Measurements from ENCODE around the gene RAB21.

Gene RAB21

GRCh38 chr12:71786829-71787228 lies 32.2 kb downstream of the RAB21 start:
- TF ChIP-seq EP300 (IDR thresholded peaks at IDR 0.05; ENCODE audit: borderline replicate concordance) (no peak), RAD21 (IDR thresholded peaks at IDR 0.05; ENCODE audit: low read depth) (no peak), NFIC (IDR thresholded peaks at IDR 0.05) (no peak), CEBPB (IDR thresholded peaks at IDR 0.05) (no peak), TAF1 (IDR thresholded peaks at IDR 0.05; ENCODE audit: low read depth) (no peak), USF1 (IDR thresholded peaks at IDR 0.05) (no peak), CREB1 (IDR thresholded peaks at IDR 0.05; ENCODE audit: low read depth) (no peak), TEAD4 (IDR thresholded peaks at IDR 0.05) (no peak)

- no peak for TF ChIP-seq CEBPB (IDR thresholded peaks at IDR 0.05)
Observed at GRCh38 chr12:71787580-71787979, 32.9 kb downstream of the RAB21 start.

- TF ChIP-seq RAD21 (IDR thresholded peaks at IDR 0.05; ENCODE audit: low read depth), result no peak
- no peak for TF ChIP-seq EGR1 (IDR thresholded peaks at IDR 0.05)
- no peak for TF ChIP-seq EP300 (IDR thresholded peaks at IDR 0.05; ENCODE audit: borderline replicate concordance)
- no peak for TF ChIP-seq TEAD4 (IDR thresholded peaks at IDR 0.05)
- no peak for TF ChIP-seq FOXM1 (IDR thresholded peaks at IDR 0.05; ENCODE audit: borderline replicate concordance, low read depth)
- no peak for TF ChIP-seq REST (IDR thresholded peaks at IDR 0.05; ENCODE audit: low read depth)
- TF ChIP-seq NFIC (IDR thresholded peaks at IDR 0.05), result no peak
- no peak for TF ChIP-seq TCF12 (IDR thresholded peaks at IDR 0.05; ENCODE audit: low read depth)
Observed at GRCh38 chr12:71790331-71790730, 35.7 kb downstream of the RAB21 start.

- TF ChIP-seq NFIC (IDR thresholded peaks at IDR 0.05) (no peak), USF1 (IDR thresholded peaks at IDR 0.05) (no peak), FOXM1 (IDR thresholded peaks at IDR 0.05; ENCODE audit: borderline replicate concordance, low read depth) (no peak), ZBTB7A (IDR thresholded peaks at IDR 0.05; ENCODE audit: low read depth) (no peak), MAX (IDR thresholded peaks at IDR 0.05) (no peak), CREB1 (IDR thresholded peaks at IDR 0.05; ENCODE audit: low read depth) (no peak), RAD21 (IDR thresholded peaks at IDR 0.05; ENCODE audit: low read depth) (no peak), YY1 (IDR thresholded peaks at IDR 0.05; ENCODE audit: low read depth) (no peak), TEAD4 (IDR thresholded peaks at IDR 0.05) (no peak), TAF1 (IDR thresholded peaks at IDR 0.05; ENCODE audit: low read depth) (no peak), CEBPB (IDR thresholded peaks at IDR 0.05) (no peak)
Observed at GRCh38 chr12:71791473-71792150, 36.9 kb downstream of the RAB21 start.

GRCh38 chr12:71792599-71792998 lies 37.9 kb downstream of the RAB21 start:
- TF ChIP-seq MAX (IDR thresholded peaks at IDR 0.05), result no peak
- no peak for TF ChIP-seq USF1 (IDR thresholded peaks at IDR 0.05)
- no peak for TF ChIP-seq REST (IDR thresholded peaks at IDR 0.05; ENCODE audit: low read depth)
- no peak for TF ChIP-seq FOXM1 (IDR thresholded peaks at IDR 0.05; ENCODE audit: borderline replicate concordance, low read depth)
- no peak for TF ChIP-seq TAF1 (IDR thresholded peaks at IDR 0.05; ENCODE audit: low read depth)
- no peak for TF ChIP-seq YY1 (IDR thresholded peaks at IDR 0.05; ENCODE audit: low read depth)

GRCh38 chr12:71795901-71796300 lies 41.2 kb downstream of the RAB21 start:
- TF ChIP-seq YY1 (IDR thresholded peaks at IDR 0.05; ENCODE audit: low read depth), result no peak
- TF ChIP-seq NFIC (IDR thresholded peaks at IDR 0.05), result no peak
- no peak for TF ChIP-seq FOXM1 (IDR thresholded peaks at IDR 0.05; ENCODE audit: borderline replicate concordance, low read depth)
- TF ChIP-seq CEBPB (IDR thresholded peaks at IDR 0.05), result no peak
- TF ChIP-seq RAD21 (IDR thresholded peaks at IDR 0.05; ENCODE audit: low read depth), result no peak
- TF ChIP-seq TCF12 (IDR thresholded peaks at IDR 0.05; ENCODE audit: low read depth), result no peak
- TF ChIP-seq TEAD4 (IDR thresholded peaks at IDR 0.05), result no peak
- no peak for TF ChIP-seq ZBTB7A (IDR thresholded peaks at IDR 0.05; ENCODE audit: low read depth)
- no peak for TF ChIP-seq TAF1 (IDR thresholded peaks at IDR 0.05; ENCODE audit: low read depth)
- TF ChIP-seq CREB1 (IDR thresholded peaks at IDR 0.05; ENCODE audit: low read depth), result no peak
- no peak for TF ChIP-seq EGR1 (IDR thresholded peaks at IDR 0.05)
- no peak for TF ChIP-seq EP300 (IDR thresholded peaks at IDR 0.05; ENCODE audit: borderline replicate concordance)
- no peak for TF ChIP-seq MAX (IDR thresholded peaks at IDR 0.05)
- no peak for TF ChIP-seq REST (IDR thresholded peaks at IDR 0.05; ENCODE audit: low read depth)
- TF ChIP-seq USF1 (IDR thresholded peaks at IDR 0.05), result no peak

Data from Ishikawa (cell line).